RCC 7860 (cell line): ENCODE data around the gene RABL2A.
"Not testable (repeated sequence)": the region's sequence is repeated elsewhere in the genome, so short reads cannot be mapped to it uniquely, and the experiment has no call there.

Source experiments
- DNase-seq: peaks from one replicate; pipeline ENCODE4 v3.0.0-alpha.2; 2015; ENCODE audit warnings: low spot score
- FAIRE-seq: peaks from 2 replicates; lab custom pipeline; 2012; peaks lifted over from hg19 to GRCh38; lab: Jason Lieb, UNC

The RABL2A gene

DNA sequence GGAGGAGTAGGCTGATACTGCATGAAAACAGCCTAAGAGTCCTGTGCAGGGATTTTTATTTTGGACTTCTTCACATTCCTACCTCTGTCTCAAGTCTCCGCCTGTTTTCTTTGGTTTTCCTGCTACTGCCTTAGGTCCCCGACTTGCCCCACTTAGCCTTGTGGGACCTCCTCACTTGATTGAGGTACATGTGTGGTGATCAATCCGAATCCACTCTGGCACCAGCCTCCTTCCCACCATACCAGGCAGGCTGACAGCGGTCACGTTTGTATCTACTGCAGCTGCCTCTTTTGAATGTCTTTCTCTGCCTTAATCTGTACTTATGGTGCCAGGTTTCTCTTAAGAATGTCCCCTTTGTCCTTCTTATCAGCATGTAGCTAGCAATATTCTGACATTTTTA lies 22.4 kb upstream of the RABL2A start:
- not testable (repeated sequence) for FAIRE-seq, DNase-seq

DNA sequence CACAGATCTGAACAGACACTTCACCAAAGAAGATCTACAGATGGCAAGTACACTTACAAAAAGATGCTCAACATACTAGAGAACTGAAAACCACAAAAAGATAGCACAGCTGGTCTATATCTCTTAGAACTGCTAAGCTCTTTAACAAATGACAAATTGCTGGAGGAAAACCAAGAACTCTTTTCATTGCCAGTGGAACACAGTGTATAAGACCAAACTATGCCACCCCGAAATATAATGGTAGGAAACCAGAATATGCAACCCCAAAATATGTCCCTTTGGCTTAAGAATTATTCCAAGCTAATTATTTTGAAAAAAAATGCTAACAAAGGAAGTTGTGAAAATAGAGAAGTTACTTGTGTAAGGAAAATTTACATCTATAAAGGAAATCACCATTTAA lies 21.0 kb upstream of the RABL2A start:
- not testable (repeated sequence) for DNase-seq, FAIRE-seq

DNA sequence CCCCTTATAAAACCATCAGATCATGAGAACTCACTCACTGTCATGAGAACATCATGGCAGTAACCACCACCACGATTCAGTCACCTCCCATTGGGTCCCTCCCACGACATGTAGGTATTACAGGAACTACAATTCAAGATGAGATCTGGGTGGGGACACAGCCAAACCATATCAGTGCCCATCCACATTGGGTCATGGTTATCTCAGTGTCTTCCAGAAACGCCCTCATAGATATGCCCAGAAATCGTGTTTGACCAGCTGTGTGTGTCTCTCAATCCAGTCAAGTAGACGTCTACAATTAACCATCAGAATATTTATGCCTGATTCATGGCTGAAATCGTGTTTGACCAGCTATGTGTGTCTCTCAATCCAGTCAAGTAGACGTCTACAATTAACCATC lies 17.2 kb upstream of the RABL2A start:
- not testable (repeated sequence) for FAIRE-seq, DNase-seq

DNA sequence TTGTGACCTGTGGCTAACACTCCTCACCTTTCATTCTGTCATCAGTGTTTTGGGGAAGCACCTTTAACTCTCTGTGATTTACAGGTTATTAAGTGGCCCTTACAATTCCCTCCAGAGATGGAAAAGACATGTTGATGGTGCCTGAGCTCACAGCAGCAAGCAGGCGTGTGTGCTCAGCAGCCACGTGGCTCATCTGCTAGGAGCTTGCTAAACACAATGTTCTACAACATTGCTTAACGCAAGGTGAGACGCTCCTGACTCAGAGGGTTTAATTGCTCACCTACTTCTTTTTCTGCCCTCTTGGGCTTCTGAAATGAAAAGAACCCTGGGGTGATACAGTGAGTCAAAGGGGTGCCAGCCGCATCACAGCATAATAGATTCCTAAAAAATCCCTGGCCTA lies 6.1 kb upstream of the RABL2A start:
- not testable (repeated sequence) for DNase-seq, FAIRE-seq

DNA sequence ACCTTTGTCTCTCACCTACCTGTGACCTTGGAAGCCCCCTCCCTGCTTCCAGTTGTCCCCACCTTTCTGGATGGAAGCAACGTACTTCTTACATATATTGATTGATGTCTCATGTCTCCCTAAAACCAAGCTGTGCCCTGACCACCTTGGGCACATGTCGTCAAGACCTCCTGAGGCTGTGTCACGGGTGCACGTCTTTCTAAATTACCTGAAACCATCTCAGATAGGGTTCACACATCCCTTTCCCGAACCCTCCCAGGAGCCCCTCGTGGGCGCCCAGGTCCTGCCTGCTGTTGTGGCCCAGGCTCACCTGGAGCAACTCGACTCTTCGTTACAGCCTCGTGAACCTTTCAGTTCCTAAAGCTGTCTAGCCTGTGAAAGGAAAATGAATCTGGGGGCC lies 1.2 kb upstream of the RABL2A start:
- not testable (repeated sequence) for FAIRE-seq, DNase-seq

DNA sequence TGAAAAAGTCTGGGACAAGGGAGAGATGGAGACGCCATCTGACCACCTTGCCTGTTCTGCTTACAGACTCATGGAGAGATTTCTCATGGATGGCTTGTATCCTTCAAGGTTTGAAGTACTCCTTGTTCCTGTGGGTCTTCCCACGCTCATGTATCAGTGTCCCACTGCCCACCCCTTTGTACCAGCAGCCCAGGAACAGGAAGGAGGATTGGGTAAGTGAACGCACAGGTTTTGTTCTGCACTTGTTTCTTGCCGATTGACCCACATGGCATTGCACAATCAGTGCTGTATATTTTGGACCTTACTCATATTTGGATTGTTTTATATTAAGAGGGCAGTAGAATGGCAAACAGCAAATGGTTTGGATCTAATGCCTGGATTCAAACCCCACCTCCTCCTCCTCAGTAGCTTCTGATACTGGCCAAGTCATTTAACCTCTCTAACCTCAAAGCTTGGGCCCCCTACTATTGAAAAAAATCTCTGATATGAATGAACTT lies 5.8 kb downstream of the RABL2A start:
- not testable (repeated sequence) for FAIRE-seq

DNA sequence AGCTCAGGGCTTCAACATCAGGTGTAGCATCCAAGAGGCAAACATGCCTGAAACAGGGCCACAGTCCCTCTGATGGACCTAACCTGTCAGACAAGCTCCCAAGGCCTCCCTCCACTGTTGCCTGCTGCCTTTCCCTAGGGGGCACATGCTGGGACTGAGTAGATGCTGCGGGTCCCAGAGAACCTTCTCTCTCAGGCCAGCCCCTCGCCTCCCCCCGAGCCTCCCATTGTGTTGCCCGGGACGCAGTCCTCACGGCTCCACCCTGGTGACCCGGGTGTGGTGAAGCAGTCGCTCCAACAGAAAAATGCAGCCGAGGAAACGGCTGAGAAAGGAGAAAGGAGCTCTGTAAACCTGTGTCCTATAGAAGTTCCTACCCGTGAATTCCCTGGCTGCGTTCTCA lies 8.3 kb downstream of the RABL2A start:
- FAIRE-seq, DNase-seq: not testable (repeated sequence)

More for the DNA sequence above, 5.8 kb downstream of the RABL2A start:
- not testable (repeated sequence) for DNase-seq

DNA sequence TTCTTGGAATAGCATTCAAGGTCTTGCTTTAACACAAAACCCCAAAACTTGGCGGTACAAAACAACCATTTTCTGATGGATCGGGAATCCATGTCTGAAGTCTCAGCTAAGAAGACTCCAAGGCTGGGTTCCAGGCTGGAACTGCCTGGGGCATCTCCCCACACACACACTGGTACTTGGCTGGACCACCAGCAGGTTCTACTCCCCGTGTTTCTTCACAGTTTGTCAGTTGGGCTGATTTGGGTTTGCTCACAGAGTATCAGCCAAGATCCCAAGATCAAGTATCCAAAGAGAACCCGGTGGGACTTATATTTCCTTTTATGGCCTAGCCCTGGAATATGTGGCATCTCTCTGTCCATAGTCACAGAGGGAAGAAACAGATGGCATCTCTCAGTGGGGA lies 9.2 kb downstream of the RABL2A start:
- FAIRE-seq, DNase-seq: not testable (repeated sequence)

DNA sequence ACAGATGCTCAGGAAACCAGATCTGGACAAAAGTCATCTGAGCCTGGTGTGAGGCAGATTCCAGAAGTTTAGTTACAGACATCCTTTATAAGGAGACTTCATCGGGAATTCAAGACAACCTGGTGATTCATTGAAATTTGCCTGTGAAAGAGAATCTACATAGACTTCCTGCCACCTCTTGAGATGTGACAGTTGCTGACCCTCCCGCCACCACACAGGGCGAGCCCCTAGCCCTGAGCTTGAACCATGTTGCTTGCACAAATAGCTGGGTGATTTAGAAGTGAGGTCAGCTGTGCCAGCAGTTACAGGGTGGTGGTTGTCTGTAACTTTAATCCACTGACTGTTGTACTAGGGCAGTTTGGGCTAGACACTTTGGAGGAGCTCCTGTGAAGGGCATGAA lies 11.0 kb downstream of the RABL2A start:
- not testable (repeated sequence) for FAIRE-seq, DNase-seq

DNA sequence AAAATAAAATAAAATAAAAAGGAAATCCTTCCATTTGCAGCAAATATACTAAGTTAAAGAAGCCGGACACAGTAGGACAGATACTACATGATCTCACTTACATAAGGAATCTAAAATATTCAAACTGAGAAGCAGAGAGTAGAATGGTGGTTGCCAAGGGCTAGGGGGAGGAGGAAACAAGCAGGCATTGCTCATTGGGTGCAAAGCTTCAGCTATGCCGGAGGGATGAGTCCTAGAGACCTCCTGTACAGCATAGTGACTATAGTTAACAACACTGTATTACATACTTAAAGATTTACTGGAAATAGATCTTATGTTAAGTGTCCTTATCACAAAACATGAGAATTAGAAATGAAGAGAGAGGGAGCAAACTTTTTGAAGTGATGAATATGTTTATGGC lies 19.2 kb downstream of the RABL2A start:
- not testable (repeated sequence) for DNase-seq, FAIRE-seq

DNA sequence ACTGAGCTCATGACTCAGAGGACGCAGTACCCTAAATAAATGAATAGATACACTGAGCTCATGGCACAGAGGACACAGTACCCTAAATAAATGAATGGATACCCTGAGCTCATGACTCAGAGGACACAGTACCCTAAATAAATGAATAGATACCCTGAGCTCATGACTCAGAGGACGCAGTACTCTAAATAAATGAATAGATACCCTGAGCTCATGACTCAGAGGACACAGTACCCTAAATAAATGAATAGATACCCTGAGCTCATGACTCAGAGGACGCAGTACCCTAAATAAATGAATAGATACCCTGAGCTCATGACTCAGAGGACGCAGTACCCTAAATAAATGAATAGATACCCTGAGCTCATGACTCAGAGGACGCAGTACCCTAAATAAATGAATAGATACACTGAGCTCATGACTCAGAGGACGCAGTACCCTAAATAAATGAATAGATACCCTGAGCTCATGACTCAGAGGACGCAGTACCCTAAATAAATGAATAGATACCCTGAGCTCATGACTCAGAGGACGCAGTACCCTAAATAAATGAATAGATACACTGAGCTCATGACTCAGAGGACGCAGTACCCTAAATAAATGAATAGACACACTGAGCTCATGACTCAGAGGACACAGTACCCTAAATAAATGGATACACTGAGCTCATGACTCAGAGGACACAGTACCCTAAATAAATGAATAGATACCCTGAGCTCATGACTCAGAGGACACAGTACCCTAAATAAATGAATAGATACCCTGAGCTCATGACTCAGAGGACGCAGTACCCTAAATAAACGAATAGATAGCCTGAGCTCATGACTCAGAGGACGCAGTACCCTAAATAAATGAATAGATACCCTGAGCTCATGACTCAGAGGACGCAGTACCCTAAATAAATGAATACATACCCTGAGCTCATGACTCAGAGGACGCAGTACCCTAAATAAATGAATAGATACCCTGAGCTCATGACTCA lies 24.1 kb downstream of the RABL2A start:
- not testable (repeated sequence) for FAIRE-seq

DNA sequence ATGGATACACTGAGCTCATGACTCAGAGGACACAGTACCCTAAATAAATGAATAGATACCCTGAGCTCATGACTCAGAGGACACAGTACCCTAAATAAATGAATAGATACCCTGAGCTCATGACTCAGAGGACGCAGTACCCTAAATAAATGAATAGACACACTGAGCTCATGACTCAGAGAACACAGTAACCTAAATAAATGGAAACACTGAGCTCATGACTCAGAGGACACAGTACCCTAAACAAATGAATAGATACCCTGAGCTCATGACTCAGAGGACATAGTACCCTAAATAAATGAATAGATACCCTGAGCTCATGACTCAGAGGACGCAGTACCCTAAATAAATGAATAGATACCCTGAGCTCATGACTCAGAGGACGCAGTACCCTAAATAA lies 25.5 kb downstream of the RABL2A start:
- not testable (repeated sequence) for FAIRE-seq
- peak; percentile 11 for DNase-seq

More for the DNA sequence above, 24.1 kb downstream of the RABL2A start:
- DNase-seq = not testable (repeated sequence)

DNA sequence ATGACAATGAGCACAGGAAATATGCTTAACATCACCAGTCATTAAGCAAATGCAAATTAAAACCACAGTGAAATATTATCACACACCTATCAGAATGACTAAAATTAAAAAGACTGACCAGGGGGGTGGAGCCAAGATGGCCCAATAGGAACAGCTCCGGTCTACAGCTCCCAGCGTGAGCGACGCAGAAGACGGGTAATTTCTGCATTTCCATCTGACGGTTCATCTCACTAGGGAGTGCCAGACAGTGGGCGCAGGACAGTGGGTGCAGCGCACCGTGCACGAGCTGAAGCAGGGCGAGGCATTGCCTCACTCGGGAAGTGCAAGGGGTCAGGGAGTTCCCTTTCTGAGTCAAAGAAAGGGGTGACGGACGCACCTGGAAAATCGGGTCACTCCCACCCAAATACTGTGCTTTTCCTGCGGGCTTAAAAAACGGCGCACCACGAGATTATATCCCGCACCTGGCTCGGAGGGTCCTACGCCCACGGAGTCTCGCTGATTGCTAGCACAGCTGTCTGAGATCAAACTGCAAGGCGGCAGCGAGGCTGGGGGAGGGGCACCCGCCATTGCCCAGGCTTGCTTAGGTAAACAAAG lies 29.1 kb downstream of the RABL2A start:
- FAIRE-seq, DNase-seq: not testable (repeated sequence)

DNA sequence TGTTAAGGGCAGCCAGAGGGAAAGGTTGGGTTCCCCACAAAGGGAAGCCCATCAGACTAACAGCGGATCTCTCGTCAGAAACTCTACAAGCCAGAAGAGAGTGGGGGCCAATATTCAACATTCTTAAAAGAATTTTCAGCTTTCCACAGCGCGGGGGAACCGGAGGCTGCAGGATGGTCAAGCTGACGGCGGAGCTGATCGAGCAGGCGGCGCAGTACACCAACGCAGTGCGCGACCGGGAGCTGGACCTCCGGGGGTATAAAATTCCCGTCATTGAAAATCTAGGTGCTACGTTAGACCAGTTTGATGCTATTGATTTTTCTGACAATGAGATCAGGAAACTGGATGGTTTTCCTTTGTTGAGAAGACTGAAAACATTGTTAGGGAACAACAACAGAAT lies 30.7 kb downstream of the RABL2A start:
- FAIRE-seq = not testable (repeated sequence)

DNA sequence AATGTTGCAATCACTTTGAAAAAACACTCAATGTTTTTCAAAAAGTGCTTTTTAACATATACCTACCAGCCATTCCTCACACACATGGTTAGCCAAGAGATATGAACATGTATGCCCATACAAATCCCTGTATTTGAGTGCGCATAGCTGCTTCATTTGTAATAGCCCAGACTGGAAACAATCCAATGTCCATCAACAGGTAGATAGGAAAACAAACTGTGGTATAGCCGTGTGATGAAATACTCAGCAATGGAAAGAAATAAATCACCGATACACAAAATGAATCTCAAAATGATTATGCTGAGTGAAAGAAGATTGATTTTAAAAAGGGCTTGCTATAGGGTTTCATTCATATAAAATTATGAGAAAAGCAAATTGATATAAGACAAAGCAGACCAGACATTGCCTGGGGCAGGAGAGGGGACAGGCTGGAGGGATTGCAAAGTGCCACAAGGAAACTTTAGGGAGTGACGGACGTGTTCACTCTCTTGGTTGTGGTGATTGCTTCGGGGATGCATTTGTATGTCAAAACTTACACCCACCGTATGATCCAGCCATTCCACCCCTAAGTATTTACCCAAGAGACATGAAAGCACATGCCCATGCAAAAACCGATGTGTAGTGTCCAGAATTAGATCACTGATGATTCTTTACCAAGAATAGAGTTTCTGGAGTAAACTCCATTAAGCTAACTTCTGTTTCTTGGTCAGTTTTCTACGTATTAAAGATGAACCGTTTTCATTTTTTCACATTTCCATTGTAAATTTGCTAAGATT lies 36.4 kb downstream of the RABL2A start:
- not testable (repeated sequence) for FAIRE-seq

More for the DNA sequence above, 30.7 kb downstream of the RABL2A start:
- not testable (repeated sequence) for DNase-seq

DNA sequence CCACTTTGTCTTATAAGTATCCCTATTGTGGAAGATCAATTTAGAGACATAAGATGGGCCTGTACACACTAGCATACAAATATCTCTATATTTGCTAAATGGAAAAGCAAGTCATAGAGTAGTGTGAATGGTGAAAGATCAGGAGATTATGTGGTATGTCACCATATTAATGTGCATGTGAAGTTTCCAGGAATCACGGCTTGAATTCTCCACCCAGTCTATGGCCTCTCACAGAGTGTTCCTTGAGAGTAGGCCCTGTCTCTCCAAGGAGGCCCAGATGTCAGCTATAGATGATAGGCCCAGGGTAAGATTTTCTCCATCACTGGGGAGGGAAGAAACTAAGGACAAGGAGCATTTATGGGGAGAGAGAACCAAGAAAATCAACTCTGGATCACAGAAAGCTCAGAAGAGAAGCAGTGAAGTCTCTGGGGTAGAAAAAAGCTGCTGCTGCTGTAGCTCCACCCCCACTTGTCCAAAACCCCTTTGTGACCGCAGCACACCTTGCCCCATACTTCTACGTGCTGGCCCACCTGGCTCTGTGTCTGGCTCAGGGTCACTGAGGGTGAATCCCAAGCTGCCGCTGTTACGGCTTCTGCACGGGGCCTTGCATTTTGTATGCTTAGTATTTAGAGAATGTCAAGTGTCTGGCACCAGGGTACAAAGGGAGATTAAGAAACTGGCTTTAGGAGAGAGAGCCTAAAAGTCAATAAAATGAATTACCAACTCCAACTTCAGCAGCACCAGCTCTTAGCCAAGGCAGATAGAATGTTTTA lies 37.9 kb downstream of the RABL2A start:
- not testable (repeated sequence) for DNase-seq, FAIRE-seq

More for the DNA sequence above, 36.4 kb downstream of the RABL2A start:
- DNase-seq = not testable (repeated sequence)

DNA sequence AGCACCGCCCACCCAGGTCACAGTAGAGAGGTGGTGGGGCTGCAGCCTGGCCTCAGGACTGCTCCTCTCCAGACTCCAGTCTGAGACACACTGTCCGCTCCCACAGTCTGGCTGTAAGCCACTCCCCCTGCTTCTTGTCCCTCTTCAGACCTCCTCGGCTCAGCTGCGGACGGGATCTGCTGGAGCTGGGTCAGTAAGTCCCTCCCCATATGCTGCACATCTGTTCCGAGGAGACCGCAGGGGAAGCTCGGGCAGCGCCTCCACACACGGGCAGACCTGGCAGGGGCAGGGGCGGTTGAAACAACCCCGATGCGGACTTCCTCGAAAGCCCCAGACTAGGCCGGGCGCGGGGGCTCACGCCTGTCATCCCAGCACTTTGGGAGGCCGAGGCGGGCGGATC lies 41.9 kb downstream of the RABL2A start:
- FAIRE-seq, DNase-seq: not testable (repeated sequence)

DNA sequence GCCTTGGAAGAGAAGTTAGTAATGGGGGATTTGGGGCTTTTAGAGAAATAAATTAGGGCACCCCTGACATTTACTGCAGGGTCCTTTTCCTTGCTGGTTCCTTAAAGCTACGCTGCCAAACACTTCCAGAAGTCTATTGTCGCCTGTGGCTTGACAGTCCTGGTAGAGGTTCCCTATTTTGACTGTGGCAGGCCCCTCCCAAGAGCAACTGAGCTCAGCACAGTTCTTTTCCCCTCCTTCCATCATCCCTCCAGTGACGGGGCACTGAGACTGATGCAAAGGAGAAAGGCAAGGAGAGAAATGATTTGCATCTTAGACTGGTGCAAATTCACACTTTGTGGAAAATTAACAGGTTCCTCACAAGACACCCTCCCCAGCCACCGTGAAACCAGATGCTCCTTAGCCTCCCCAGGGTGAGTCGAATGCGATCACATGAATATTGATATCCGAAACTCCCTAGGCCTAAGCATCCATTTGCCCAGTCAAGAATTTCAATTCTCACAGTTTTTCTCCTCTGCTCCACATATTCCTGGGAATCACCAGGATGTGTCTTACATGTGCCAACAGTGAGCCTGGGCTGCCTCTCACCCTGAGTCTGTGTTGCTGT lies 45.4 kb downstream of the RABL2A start:
- FAIRE-seq = no peak
- no peak for DNase-seq

DNA sequence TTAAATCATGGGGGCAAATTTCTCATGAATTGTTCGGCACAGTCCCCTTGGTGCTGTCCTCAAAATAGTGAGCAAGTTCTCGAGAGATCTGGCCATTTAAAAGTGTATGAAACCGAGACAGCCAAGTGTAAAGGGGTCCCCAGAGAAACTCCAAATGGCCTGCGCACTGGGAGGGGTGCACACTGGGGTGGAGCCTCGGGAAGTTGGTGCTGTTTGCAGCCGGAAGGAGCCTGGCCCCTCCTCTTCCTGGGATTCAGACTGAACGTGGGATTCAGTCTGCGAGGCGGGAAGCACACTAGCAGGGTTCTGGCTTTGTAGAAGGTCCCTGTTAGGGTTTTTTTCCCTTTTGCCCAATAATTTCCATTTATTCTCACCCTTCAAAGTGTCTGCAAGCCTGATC lies 48.8 kb downstream of the RABL2A start:
- FAIRE-seq (no peak), DNase-seq (no peak)
